HG03159 (cell line): ENCODE results near the gene U2AF2.

ENCODE experiments used
- ATAC-seq: cut with Tn5 transposase; IDR thresholded peaks from one replicate; pipeline ENCODE4 v1.9.1; 2021; ENCODE audit warnings: mild to moderate bottlenecking, moderate library complexity; ENCODE audit not compliant: unreplicated experiment

Gene U2AF2

GRCh38 chr19:55642153-55643002 lies 12.5 kb upstream of the U2AF2 start:
- no peak for ATAC-seq

GRCh38 chr19:55643003-55643886 lies 11.6 kb upstream of the U2AF2 start, which contains the start of gene ZNF581:
TSS of gene ZNF581 (plus strand) at chr19:55643649. CDS start at chr19:55644572, 923 bp downstream.
- ATAC-seq, result no peak

- no peak for ATAC-seq
Measured at GRCh38 chr19:55643887-55644176, 11.0 kb upstream of the U2AF2 start.

- ATAC-seq, result no peak
Measured at GRCh38 chr19:55644191-55644833, 10.5 kb upstream of the U2AF2 start.

GRCh38 chr19:55644842-55645511 lies 9.9 kb upstream of the U2AF2 start:
- ATAC-seq, result no peak

GRCh38 chr19:55645512-55645881 lies 9.3 kb upstream of the U2AF2 start:
- ATAC-seq, result no peak

- ATAC-seq, result no peak
Measured at GRCh38 chr19:55646889-55647731, 7.7 kb upstream of the U2AF2 start.

GRCh38 chr19:55647732-55648584 lies 6.9 kb upstream of the U2AF2 start, which contains the start of gene CCDC106:
TSS of gene CCDC106 (plus strand) at chr19:55648212. CDS start at chr19:55649047, 835 bp downstream.
- ATAC-seq, result no peak

- no peak for ATAC-seq
Measured at GRCh38 chr19:55648585-55649267, 6.1 kb upstream of the U2AF2 start.

- ATAC-seq, result no peak
Measured at GRCh38 chr19:55649268-55650125, 5.3 kb upstream of the U2AF2 start.

GRCh38 chr19:55650126-55650557 lies 4.7 kb upstream of the U2AF2 start:
- ATAC-seq, result no peak

GRCh38 chr19:55650602-55651230 lies 4.1 kb upstream of the U2AF2 start:
- ATAC-seq, result no peak

- no peak for ATAC-seq
Measured at GRCh38 chr19:55651236-55651635, 3.6 kb upstream of the U2AF2 start.

GRCh38 chr19:55652311-55653128 lies 2.3 kb upstream of the U2AF2 start:
- ATAC-seq, result no peak

GRCh38 chr19:55653651-55654322 lies 1.0 kb upstream of the U2AF2 start:
- ATAC-seq, result peak; percentile 38
